Neural cell (in vitro differentiated cells): ENCODE measurements around the gene PCNX1. TPM values are rescaled to one million over a fixed set of nuclear protein-coding genes. Genes with fewer than 3 reads are reported as not detected.

Source experiments
- H2AFZ ChIP-seq: fragments of 200-600, 300-800 bp; sonication (generic), shearing (Covaris generic); 2 replicates; pipeline ENCODE4 v1.6.0; 2014; ENCODE audit warnings: low read depth, mild to moderate bottlenecking, antibody characterized with exemption, low read length, moderate library complexity
- H3F3A ChIP-seq: fragments of 200-600 bp; shearing (Covaris generic); 2 replicates; pipeline ENCODE4 v1.6.1; 2016; ENCODE audit warnings: mild to moderate bottlenecking, moderate library complexity, mixed read lengths, antibody characterized with exemption, low read length; ENCODE audit not compliant: insufficient read depth, poor library complexity, severe bottlenecking
- H3K27ac ChIP-seq: fragments of 200-600, 300-800 bp; sonication (generic), shearing (Covaris generic); 2 replicates; pipeline ENCODE4 v1.5.1; 2014; ENCODE audit warnings: mild to moderate bottlenecking, low read length, moderate library complexity
- H3K27me3 ChIP-seq: fragments of 300-800, 200-600 bp; sonication (generic), shearing (Covaris generic); 2 replicates; pipeline ENCODE4 v1.6.0; 2014; ENCODE audit warnings: mild to moderate bottlenecking, low read depth, low read length, moderate library complexity; ENCODE audit not compliant: insufficient read depth
- H3K36me3 ChIP-seq: fragments of 300-800, 200-600 bp; sonication (generic), shearing (Covaris generic); 2 replicates; pipeline ENCODE4 v1.5.1; 2014; ENCODE audit warnings: mild to moderate bottlenecking, antibody characterized with exemption, low read length, moderate library complexity; ENCODE audit not compliant: insufficient read depth
- H3K4me2 ChIP-seq: fragments of 300-800, 200-600 bp; sonication (generic), shearing (Covaris generic); 2 replicates; pipeline ENCODE4 v1.6.0; 2014; ENCODE audit warnings: mild to moderate bottlenecking, low read length
- H3K4me3 ChIP-seq: fragments of 300-800, 200-600 bp; sonication (generic), shearing (Covaris generic); 2 replicates; pipeline ENCODE4 v1.5.1; 2014; ENCODE audit warnings: mild to moderate bottlenecking, low read length, moderate library complexity
- H3K79me2 ChIP-seq: fragments of 200-600 bp; shearing (Covaris generic); replicated peaks from 2 replicates; pipeline ENCODE4 v1.6.0; 2014; ENCODE audit warnings: mild to moderate bottlenecking, low read length, moderate library complexity; ENCODE audit not compliant: insufficient read depth
- H3K9ac ChIP-seq: fragments of 300-800, 200-600 bp; sonication (generic), shearing (Covaris generic); 2 replicates; pipeline ENCODE4 v1.6.1; 2016; ENCODE audit warnings: mild to moderate bottlenecking, low read length, mixed read lengths
- H3K9me2 ChIP-seq: fragments of 200-600 bp; shearing (Covaris generic); 2 replicates; pipeline ENCODE4 v1.6.1; 2016; ENCODE audit warnings: mild to moderate bottlenecking, low read length, mixed read lengths; ENCODE audit not compliant: insufficient read depth
- H3K9me3 ChIP-seq: fragments of 200-600, 300-800 bp; sonication (generic), shearing (Covaris generic); 2 replicates; pipeline ENCODE4 v1.6.1; 2016; ENCODE audit warnings: mild to moderate bottlenecking, mixed run types, low read length, moderate library complexity, mixed read lengths
- H4K20me1 ChIP-seq: fragments of 200-600 bp; shearing (Covaris generic); 2 replicates; pipeline ENCODE4 v1.6.1; 2016; ENCODE audit warnings: mild to moderate bottlenecking, mixed run types; ENCODE audit not compliant: insufficient read depth
- EP300 ChIP-seq: fragments of 450-650 bp; conservative IDR thresholded peaks from 2 replicates; pipeline ENCODE4 v1.6.1; 2014; ENCODE audit warnings: antibody characterized with exemption, mild to moderate bottlenecking, moderate library complexity; ENCODE audit not compliant: poor library complexity, severe bottlenecking
- EZH2 ChIP-seq: fragments of 200-600, 300-800 bp; shearing (Covaris generic), sonication (generic); IDR thresholded peaks from 2 replicates; pipeline ENCODE4 v1.6.1; 2014; ENCODE audit warnings: antibody characterized with exemption, low read length, borderline replicate concordance, mild to moderate bottlenecking; ENCODE audit not compliant: insufficient read depth, poor library complexity, severe bottlenecking
- MXI1 ChIP-seq: fragments of 450-650 bp; conservative IDR thresholded peaks from 2 replicates; pipeline ENCODE4 v1.6.1; 2014; ENCODE audit warnings: antibody characterized with exemption, mild to moderate bottlenecking; ENCODE audit not compliant: poor library complexity, severe bottlenecking
- POLR2AphosphoS5 ChIP-seq: IDR thresholded peaks from 2 replicates; pipeline ENCODE4 v1.6.1; 2012
- RAD21 ChIP-seq: fragments of 450-650 bp; conservative IDR thresholded peaks from 2 replicates; pipeline ENCODE4 v1.6.1; 2014; ENCODE audit warnings: antibody characterized with exemption, mild to moderate bottlenecking, moderate library complexity
- SMC3 ChIP-seq: fragments of 450-650 bp; conservative IDR thresholded peaks from 2 replicates; pipeline ENCODE4 v1.6.1; 2014; ENCODE audit warnings: antibody characterized with exemption, mild to moderate bottlenecking, moderate library complexity; ENCODE audit not compliant: poor library complexity
- TAF1 ChIP-seq: IDR thresholded peaks from 2 replicates; pipeline ENCODE4 v1.6.1; 2012; ENCODE audit warnings: low read depth
- polyA plus RNA-seq: library from polyadenylated mRNA; depleted of rRNA; stranded (reverse); fragments of >200 nt; gene quantifications from 2 replicates; pipeline ENCODE4 v1.2.3, GENCODE V29; 2014
- TF ChIP-seq, protein P1 (sequence below): IDR thresholded peaks from 2 replicates; pipeline ENCODE4 v1.6.1; 2012; ENCODE audit warnings: borderline replicate concordance
- TF ChIP-seq, protein P2 (sequence below): fragments of 450-650 bp; IDR thresholded peaks from 2 replicates; pipeline ENCODE4 v1.5.1; 2014; ENCODE audit warnings: antibody characterized with exemption, mild to moderate bottlenecking, moderate library complexity; ENCODE audit not compliant: poor library complexity, severe bottlenecking

PCNX1 gene
- polyA plus RNA-seq, 1 donor from 2014 or later, result 23.7 TPM

DNA sequence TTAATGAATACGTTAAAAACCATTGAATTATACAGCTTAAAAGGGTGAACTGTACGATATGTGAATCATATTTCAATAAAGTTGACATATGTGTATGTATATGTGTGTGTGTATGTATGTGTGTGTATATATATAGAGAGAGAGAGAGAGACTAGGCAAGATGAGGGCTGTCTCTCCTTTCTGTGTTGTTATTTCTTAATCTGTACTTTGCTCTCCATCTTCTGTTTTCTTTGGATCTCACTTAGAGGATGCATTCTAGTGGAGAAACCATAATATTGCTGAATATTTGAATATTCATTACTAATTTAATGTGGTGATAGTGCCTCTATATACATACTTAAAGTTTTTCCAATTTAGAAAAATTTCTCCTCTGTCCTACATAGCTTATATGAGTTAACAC, 50.5 kb downstream of the PCNX1 start:
- Histone ChIP-seq H3K36me3 (no peaks in the 10 kb centered on the region), H3K27me3 (no peaks in the 10 kb centered on the region), H3K79me2 (peaks cover 13% of the 10 kb centered on the region), H3K9me3 (no peaks in the 10 kb centered on the region), H3F3A (no peaks in the 10 kb centered on the region), H3K9ac (no peak overlapping the region), H3K4me3 (no peak overlapping the region), H3K4me2 (no peak overlapping the region), H3K27ac (no peak overlapping the region), H4K20me1 (no peaks in the 10 kb centered on the region), H3K9me2 (no peaks in the 10 kb centered on the region), H2AFZ (no peak overlapping the region)
- TF ChIP-seq, protein P1, sequence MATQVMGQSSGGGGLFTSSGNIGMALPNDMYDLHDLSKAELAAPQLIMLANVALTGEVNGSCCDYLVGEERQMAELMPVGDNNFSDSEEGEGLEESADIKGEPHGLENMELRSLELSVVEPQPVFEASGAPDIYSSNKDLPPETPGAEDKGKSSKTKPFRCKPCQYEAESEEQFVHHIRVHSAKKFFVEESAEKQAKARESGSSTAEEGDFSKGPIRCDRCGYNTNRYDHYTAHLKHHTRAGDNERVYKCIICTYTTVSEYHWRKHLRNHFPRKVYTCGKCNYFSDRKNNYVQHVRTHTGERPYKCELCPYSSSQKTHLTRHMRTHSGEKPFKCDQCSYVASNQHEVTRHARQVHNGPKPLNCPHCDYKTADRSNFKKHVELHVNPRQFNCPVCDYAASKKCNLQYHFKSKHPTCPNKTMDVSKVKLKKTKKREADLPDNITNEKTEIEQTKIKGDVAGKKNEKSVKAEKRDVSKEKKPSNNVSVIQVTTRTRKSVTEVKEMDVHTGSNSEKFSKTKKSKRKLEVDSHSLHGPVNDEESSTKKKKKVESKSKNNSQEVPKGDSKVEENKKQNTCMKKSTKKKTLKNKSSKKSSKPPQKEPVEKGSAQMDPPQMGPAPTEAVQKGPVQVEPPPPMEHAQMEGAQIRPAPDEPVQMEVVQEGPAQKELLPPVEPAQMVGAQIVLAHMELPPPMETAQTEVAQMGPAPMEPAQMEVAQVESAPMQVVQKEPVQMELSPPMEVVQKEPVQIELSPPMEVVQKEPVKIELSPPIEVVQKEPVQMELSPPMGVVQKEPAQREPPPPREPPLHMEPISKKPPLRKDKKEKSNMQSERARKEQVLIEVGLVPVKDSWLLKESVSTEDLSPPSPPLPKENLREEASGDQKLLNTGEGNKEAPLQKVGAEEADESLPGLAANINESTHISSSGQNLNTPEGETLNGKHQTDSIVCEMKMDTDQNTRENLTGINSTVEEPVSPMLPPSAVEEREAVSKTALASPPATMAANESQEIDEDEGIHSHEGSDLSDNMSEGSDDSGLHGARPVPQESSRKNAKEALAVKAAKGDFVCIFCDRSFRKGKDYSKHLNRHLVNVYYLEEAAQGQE, result no peak
- no peak for TF ChIP-seq RAD21
- TF ChIP-seq EP300, result no peak
- TF ChIP-seq POLR2AphosphoS5, result no peak
- TF ChIP-seq TAF1, result no peak
- TF ChIP-seq SMC3, result no peak
- TF ChIP-seq, protein P2, sequence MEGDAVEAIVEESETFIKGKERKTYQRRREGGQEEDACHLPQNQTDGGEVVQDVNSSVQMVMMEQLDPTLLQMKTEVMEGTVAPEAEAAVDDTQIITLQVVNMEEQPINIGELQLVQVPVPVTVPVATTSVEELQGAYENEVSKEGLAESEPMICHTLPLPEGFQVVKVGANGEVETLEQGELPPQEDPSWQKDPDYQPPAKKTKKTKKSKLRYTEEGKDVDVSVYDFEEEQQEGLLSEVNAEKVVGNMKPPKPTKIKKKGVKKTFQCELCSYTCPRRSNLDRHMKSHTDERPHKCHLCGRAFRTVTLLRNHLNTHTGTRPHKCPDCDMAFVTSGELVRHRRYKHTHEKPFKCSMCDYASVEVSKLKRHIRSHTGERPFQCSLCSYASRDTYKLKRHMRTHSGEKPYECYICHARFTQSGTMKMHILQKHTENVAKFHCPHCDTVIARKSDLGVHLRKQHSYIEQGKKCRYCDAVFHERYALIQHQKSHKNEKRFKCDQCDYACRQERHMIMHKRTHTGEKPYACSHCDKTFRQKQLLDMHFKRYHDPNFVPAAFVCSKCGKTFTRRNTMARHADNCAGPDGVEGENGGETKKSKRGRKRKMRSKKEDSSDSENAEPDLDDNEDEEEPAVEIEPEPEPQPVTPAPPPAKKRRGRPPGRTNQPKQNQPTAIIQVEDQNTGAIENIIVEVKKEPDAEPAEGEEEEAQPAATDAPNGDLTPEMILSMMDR, result no peak
- TF ChIP-seq EZH2, result no peak
- TF ChIP-seq MXI1, result no peak

DNA sequence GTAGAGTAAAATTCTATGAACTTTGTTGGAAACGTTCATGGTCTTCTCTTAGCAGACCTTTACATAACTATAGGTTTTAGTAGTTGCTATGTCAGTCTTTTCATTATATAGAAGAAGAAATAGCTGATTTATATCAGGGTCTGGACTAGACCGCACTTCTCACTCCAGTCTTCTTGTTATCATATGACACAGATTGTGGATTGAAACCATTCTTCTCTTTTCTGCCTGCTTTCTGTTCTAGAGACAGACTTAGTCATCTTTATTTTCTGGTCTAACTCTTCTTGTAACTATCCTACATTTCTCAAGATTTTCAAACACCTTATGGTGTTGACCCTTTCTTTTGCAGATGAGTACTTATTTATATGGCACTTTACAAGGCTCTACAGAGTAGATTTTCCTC, 55.7 kb downstream of the PCNX1 start:
- TF ChIP-seq RAD21 (no peak), TAF1 (no peak), MXI1 (no peak), EZH2 (no peak), POLR2AphosphoS5 (no peak), SMC3 (no peak), EP300 (no peak)
- TF ChIP-seq, protein P2, result no peak
- TF ChIP-seq, protein P1, result no peak
- Histone ChIP-seq H3F3A (no peaks in the 10 kb centered on the region), H3K36me3 (no peaks in the 10 kb centered on the region), H3K27me3 (no peaks in the 10 kb centered on the region), H2AFZ (no peak overlapping the region), H3K9me3 (no peaks in the 10 kb centered on the region), H3K4me2 (no peak overlapping the region), H3K79me2 (peaks cover 6% of the 10 kb centered on the region), H3K9ac (no peak overlapping the region), H3K4me3 (no peak overlapping the region), H3K9me2 (no peaks in the 10 kb centered on the region), H4K20me1 (no peaks in the 10 kb centered on the region), H3K27ac (no peak overlapping the region)
